ENCODE results near the gene HDAC4. TPM values are rescaled to one million over a fixed set of nuclear protein-coding genes. Genes with fewer than 3 reads are reported as not detected.

Gene HDAC4
- total and polyA plus RNA-seq, 3 experiments from 2014 or later: 8.3 to 28.8 (median 24.0) TPM

- no peak overlapping the region for H3K27ac ChIP-seq (ENCODE audit: low read depth, low read length)
- H3K4me3 ChIP-seq (ENCODE audit: low read length): no peak overlapping the region
- no peaks in the 10 kb centered on the region for H3K27me3 ChIP-seq (ENCODE audit: insufficient read depth, low read length, poor library complexity, severe bottlenecking)
- no peak overlapping the region for H3K27ac Mint-ChIP-seq
- peaks cover 0 to 2% (median 0%) of the 10 kb centered on the region in 3 donors for H3K4me1 Mint-ChIP-seq
- no peaks in the 10 kb centered on the region for H3K9me3 Mint-ChIP-seq
- ChIA-PET CTCF (no interaction called here), POLR2A (no interaction called here)
- H3K27me3 Mint-ChIP-seq: peaks cover 0 to 2% of the 10 kb centered on the region in 2 donors
- no peaks in the 10 kb centered on the region for H3K9me3 ChIP-seq (ENCODE audit: low read length)
- H3K4me1 ChIP-seq (ENCODE audit: insufficient read depth, low read length): no peaks in the 10 kb centered on the region
- no peak for DNase-seq
- H3K4me3 Mint-ChIP-seq: no peak overlapping the region
- peaks cover 5% of the 10 kb centered on the region for H3K36me3 ChIP-seq (ENCODE audit: insufficient read depth, low read length)
- H3K36me3 Mint-ChIP-seq: peaks cover 16 to 47% (median 21%) of the 10 kb centered on the region in 3 donors
Measured at GRCh38 chr2:239058766-239059165, 342.1 kb downstream of the HDAC4 start.

GRCh38 chr2:239057533-239057932, 343.3 kb downstream of the HDAC4 start:
- Histone ChIP-seq H3K9me3 (ENCODE audit: low read length) (no peaks in the 10 kb centered on the region), H3K36me3 (ENCODE audit: insufficient read depth, low read length) (peaks cover 5% of the 10 kb centered on the region), H3K27ac (ENCODE audit: low read depth, low read length) (no peak overlapping the region), H3K4me3 (ENCODE audit: low read length) (no peak overlapping the region), H3K27me3 (ENCODE audit: insufficient read depth, low read length, poor library complexity, severe bottlenecking) (no peaks in the 10 kb centered on the region), H3K4me1 (ENCODE audit: insufficient read depth, low read length) (no peaks in the 10 kb centered on the region)
- Mint-ChIP-seq H3K27me3 (peaks cover 0 to 2% of the 10 kb centered on the region in 2 donors), H3K4me3 (no peak overlapping the region), H3K36me3 (peaks cover 18 to 53% (median 21%) of the 10 kb centered on the region in 3 donors), H3K27ac (no peak overlapping the region), H3K9me3 (no peaks in the 10 kb centered on the region), H3K4me1 (peaks cover 0 to 2% (median 0%) of the 10 kb centered on the region in 3 donors)
- ChIA-PET POLR2A (no interaction called here), CTCF (no interaction called here)
- DNase-seq: no peak

GRCh38 chr2:239056611-239057010, 344.2 kb downstream of the HDAC4 start:
- Histone ChIP-seq H3K9me3 (ENCODE audit: low read length) (no peaks in the 10 kb centered on the region), H3K36me3 (ENCODE audit: insufficient read depth, low read length) (peaks cover 5% of the 10 kb centered on the region), H3K4me1 (ENCODE audit: insufficient read depth, low read length) (no peaks in the 10 kb centered on the region), H3K27ac (ENCODE audit: low read depth, low read length) (no peak overlapping the region), H3K4me3 (ENCODE audit: low read length) (no peak overlapping the region), H3K27me3 (ENCODE audit: insufficient read depth, low read length, poor library complexity, severe bottlenecking) (no peaks in the 10 kb centered on the region)
- peaks cover 0 to 2% (median 0%) of the 10 kb centered on the region in 3 donors for H3K4me1 Mint-ChIP-seq
- H3K27me3 Mint-ChIP-seq: peaks cover 0 to 2% of the 10 kb centered on the region in 2 donors
- H3K27ac Mint-ChIP-seq: no peak overlapping the region
- no peak for DNase-seq
- H3K36me3 Mint-ChIP-seq: peaks cover 13 to 52% (median 19%) of the 10 kb centered on the region in 3 donors
- ChIA-PET CTCF (no interaction called here), POLR2A (no interaction called here)
- no peaks in the 10 kb centered on the region for H3K9me3 Mint-ChIP-seq
- H3K4me3 Mint-ChIP-seq: no peak overlapping the region

GRCh38 chr2:239055756-239056493, 344.9 kb downstream of the HDAC4 start:
- no peak overlapping the region for H3K4me3 ChIP-seq (ENCODE audit: low read length)
- no peak for DNase-seq
- H3K27me3 Mint-ChIP-seq: peaks cover 0 to 2% of the 10 kb centered on the region in 2 donors
- H3K9me3 Mint-ChIP-seq: no peaks in the 10 kb centered on the region
- no peaks in the 10 kb centered on the region for H3K4me1 ChIP-seq (ENCODE audit: insufficient read depth, low read length)
- ChIA-PET POLR2A (no interaction called here), CTCF (no interaction called here)
- no peak overlapping the region for H3K27ac ChIP-seq (ENCODE audit: low read depth, low read length)
- no peak overlapping the region for H3K27ac Mint-ChIP-seq
- H3K4me1 Mint-ChIP-seq: peaks cover 0 to 2% (median 0%) of the 10 kb centered on the region in 3 donors
- no peak overlapping the region for H3K4me3 Mint-ChIP-seq
- H3K36me3 Mint-ChIP-seq: peaks cover 8 to 50% (median 12%) of the 10 kb centered on the region in 3 donors
- peaks cover 5% of the 10 kb centered on the region for H3K36me3 ChIP-seq (ENCODE audit: insufficient read depth, low read length)
- H3K27me3 ChIP-seq (ENCODE audit: insufficient read depth, low read length, poor library complexity, severe bottlenecking): no peaks in the 10 kb centered on the region
- H3K9me3 ChIP-seq (ENCODE audit: low read length): no peaks in the 10 kb centered on the region

GRCh38 chr2:239054921-239055320, 345.9 kb downstream of the HDAC4 start:
- no peak for DNase-seq
- H3K36me3 ChIP-seq (ENCODE audit: insufficient read depth, low read length): peaks cover 5% of the 10 kb centered on the region
- no peaks in the 10 kb centered on the region for H3K27me3 ChIP-seq (ENCODE audit: insufficient read depth, low read length, poor library complexity, severe bottlenecking)
- Mint-ChIP-seq H3K27me3 (no peaks in the 10 kb centered on the region), H3K4me3 (no peak overlapping the region), H3K4me1 (no peaks in the 10 kb centered on the region), H3K9me3 (no peaks in the 10 kb centered on the region), H3K27ac (no peak overlapping the region), H3K36me3 (peaks cover 5 to 45% (median 7%) of the 10 kb centered on the region in 3 donors)
- no peaks in the 10 kb centered on the region for H3K9me3 ChIP-seq (ENCODE audit: low read length)
- ChIA-PET POLR2A (no interaction called here), CTCF (no interaction called here)
- no peak overlapping the region for H3K27ac ChIP-seq (ENCODE audit: low read depth, low read length)
- no peaks in the 10 kb centered on the region for H3K4me1 ChIP-seq (ENCODE audit: insufficient read depth, low read length)
- H3K4me3 ChIP-seq (ENCODE audit: low read length): no peak overlapping the region

- Histone ChIP-seq H3K36me3 (ENCODE audit: insufficient read depth, low read length) (peaks cover 5% of the 10 kb centered on the region), H3K9me3 (ENCODE audit: low read length) (no peaks in the 10 kb centered on the region), H3K27me3 (ENCODE audit: insufficient read depth, low read length, poor library complexity, severe bottlenecking) (no peaks in the 10 kb centered on the region), H3K27ac (ENCODE audit: low read depth, low read length) (no peak overlapping the region), H3K4me1 (ENCODE audit: insufficient read depth, low read length) (no peaks in the 10 kb centered on the region), H3K4me3 (ENCODE audit: low read length) (no peak overlapping the region)
- H3K9me3 Mint-ChIP-seq: no peaks in the 10 kb centered on the region
- POLR2A ChIA-PET: no interaction called here
- peaks cover 5 to 45% (median 7%) of the 10 kb centered on the region in 3 donors for H3K36me3 Mint-ChIP-seq
- H3K4me3 Mint-ChIP-seq: no peak overlapping the region
- peak overlapping the region in 1 of 8 donors; percentile 84 for H3K27ac Mint-ChIP-seq
- CTCF ChIA-PET: no interaction called here
- H3K27me3 Mint-ChIP-seq: no peaks in the 10 kb centered on the region
- no peak for DNase-seq
- no peaks in the 10 kb centered on the region for H3K4me1 Mint-ChIP-seq
Measured at GRCh38 chr2:239053801-239054503, 346.9 kb downstream of the HDAC4 start.

- Histone ChIP-seq H3K4me1 (ENCODE audit: insufficient read depth, low read length) (no peaks in the 10 kb centered on the region), H3K27me3 (ENCODE audit: insufficient read depth, low read length, poor library complexity, severe bottlenecking) (no peaks in the 10 kb centered on the region), H3K36me3 (ENCODE audit: insufficient read depth, low read length) (peaks cover 5% of the 10 kb centered on the region), H3K4me3 (ENCODE audit: low read length) (no peak overlapping the region), H3K9me3 (ENCODE audit: low read length) (no peaks in the 10 kb centered on the region), H3K27ac (ENCODE audit: low read depth, low read length) (no peak overlapping the region)
- no peak overlapping the region for H3K27ac Mint-ChIP-seq
- no peaks in the 10 kb centered on the region for H3K27me3 Mint-ChIP-seq
- H3K9me3 Mint-ChIP-seq: no peaks in the 10 kb centered on the region
- ChIA-PET POLR2A (no interaction called here), CTCF (no interaction called here)
- H3K4me1 Mint-ChIP-seq: no peaks in the 10 kb centered on the region
- peaks cover 5 to 45% (median 7%) of the 10 kb centered on the region in 3 donors for H3K36me3 Mint-ChIP-seq
- no peak overlapping the region for H3K4me3 Mint-ChIP-seq
- no peak for DNase-seq
Measured at GRCh38 chr2:239052798-239053665, 347.8 kb downstream of the HDAC4 start.
